ENCODE data around the gene SLC26A11. TPM values are rescaled to one million over a fixed set of nuclear protein-coding genes. Genes with fewer than 3 reads are reported as not detected.
"Not testable (repeated sequence)": the region's sequence is repeated elsewhere in the genome, so short reads cannot be mapped to it uniquely, and the experiment has no call there.

Gene SLC26A11
- total RNA-seq, 2 experiments from 2014 or later: 1.6 to 1.7 TPM

GRCh38 chr17:80237386-80237785 is 17.2 kb downstream of the SLC26A11 start:
- no peaks in the 10 kb centered on the region for H3K27me3 Mint-ChIP-seq

GRCh38 chr17:80242505-80242904 is 22.3 kb downstream of the SLC26A11 start:
- Mint-ChIP-seq H3K36me3 (ENCODE audit: low read depth) (peaks cover 6% of the 10 kb centered on the region), H3K4me1 (ENCODE audit: low read depth) (no peaks in the 10 kb centered on the region), H3K27me3 (no peaks in the 10 kb centered on the region), H3K9me3 (no peaks in the 10 kb centered on the region), H3K27ac (no peak overlapping the region), H3K4me3 (no peak overlapping the region)
- CTCF ChIA-PET: no interaction called here
- DNase-seq (no peak), ATAC-seq (no peak)
- TF ChIP-seq, protein P1, sequence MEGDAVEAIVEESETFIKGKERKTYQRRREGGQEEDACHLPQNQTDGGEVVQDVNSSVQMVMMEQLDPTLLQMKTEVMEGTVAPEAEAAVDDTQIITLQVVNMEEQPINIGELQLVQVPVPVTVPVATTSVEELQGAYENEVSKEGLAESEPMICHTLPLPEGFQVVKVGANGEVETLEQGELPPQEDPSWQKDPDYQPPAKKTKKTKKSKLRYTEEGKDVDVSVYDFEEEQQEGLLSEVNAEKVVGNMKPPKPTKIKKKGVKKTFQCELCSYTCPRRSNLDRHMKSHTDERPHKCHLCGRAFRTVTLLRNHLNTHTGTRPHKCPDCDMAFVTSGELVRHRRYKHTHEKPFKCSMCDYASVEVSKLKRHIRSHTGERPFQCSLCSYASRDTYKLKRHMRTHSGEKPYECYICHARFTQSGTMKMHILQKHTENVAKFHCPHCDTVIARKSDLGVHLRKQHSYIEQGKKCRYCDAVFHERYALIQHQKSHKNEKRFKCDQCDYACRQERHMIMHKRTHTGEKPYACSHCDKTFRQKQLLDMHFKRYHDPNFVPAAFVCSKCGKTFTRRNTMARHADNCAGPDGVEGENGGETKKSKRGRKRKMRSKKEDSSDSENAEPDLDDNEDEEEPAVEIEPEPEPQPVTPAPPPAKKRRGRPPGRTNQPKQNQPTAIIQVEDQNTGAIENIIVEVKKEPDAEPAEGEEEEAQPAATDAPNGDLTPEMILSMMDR (IDR thresholded peaks at IDR 0.05): no peak
- intact Hi-C loops (cut with micrococcal nuclease): no loop called here
- POLR2A ChIA-PET: interaction anchor here (1.0 kb wide), 1 partner anchor 16 kb away, joined by 3 read pairs; no protein-coding TSS in a partner anchor

More at GRCh38 chr17:80237386-80237785, 17.2 kb downstream of the SLC26A11 start:
- H3K9me3 Mint-ChIP-seq: peaks cover 9% of the 10 kb centered on the region
- ChIA-PET CTCF (interaction anchor here (1.1 to 2.0 kb wide), 3 partner anchors 17 to 229 kb away, joined by 4 to 5 read pairs (median 4); no protein-coding TSS in a partner anchor), POLR2A (interaction anchor here (0.8 to 1.6 kb wide), 2 partner anchors 8 to 18 kb away, joined by 3 to 4 read pairs; no protein-coding TSS in a partner anchor)
- H3K4me1 Mint-ChIP-seq (ENCODE audit: low read depth): no peaks in the 10 kb centered on the region
- no peak overlapping the region for H3K27ac Mint-ChIP-seq
- H3K36me3 Mint-ChIP-seq (ENCODE audit: low read depth): peaks cover 25% of the 10 kb centered on the region
- TF ChIP-seq, protein P1 (IDR thresholded peaks at IDR 0.05): no peak
- no peak overlapping the region for H3K4me3 Mint-ChIP-seq
- ATAC-seq (no peak), DNase-seq (no peak)
- intact Hi-C loops (cut with micrococcal nuclease): no loop called here

- no peak overlapping the region for H3K4me3 Mint-ChIP-seq
- no peak overlapping the region for H3K27ac Mint-ChIP-seq
- ATAC-seq (no peak), DNase-seq (no peak)
- intact Hi-C loops (cut with micrococcal nuclease): no loop called here
- H3K27me3 Mint-ChIP-seq: no peaks in the 10 kb centered on the region
- H3K9me3 Mint-ChIP-seq: no peaks in the 10 kb centered on the region
- CTCF ChIA-PET: interaction anchor here (1.1 kb wide), 1 partner anchor 9 kb away, joined by 3 read pairs; no protein-coding TSS in a partner anchor
- TF ChIP-seq, protein P1 (IDR thresholded peaks at IDR 0.05): no peak
- POLR2A ChIA-PET: no interaction called here
- H3K4me1 Mint-ChIP-seq (ENCODE audit: low read depth): no peaks in the 10 kb centered on the region
- no peaks in the 10 kb centered on the region for H3K36me3 Mint-ChIP-seq (ENCODE audit: low read depth)
Measured at GRCh38 chr17:80243526-80244433, 23.6 kb downstream of the SLC26A11 start.

DNA sequence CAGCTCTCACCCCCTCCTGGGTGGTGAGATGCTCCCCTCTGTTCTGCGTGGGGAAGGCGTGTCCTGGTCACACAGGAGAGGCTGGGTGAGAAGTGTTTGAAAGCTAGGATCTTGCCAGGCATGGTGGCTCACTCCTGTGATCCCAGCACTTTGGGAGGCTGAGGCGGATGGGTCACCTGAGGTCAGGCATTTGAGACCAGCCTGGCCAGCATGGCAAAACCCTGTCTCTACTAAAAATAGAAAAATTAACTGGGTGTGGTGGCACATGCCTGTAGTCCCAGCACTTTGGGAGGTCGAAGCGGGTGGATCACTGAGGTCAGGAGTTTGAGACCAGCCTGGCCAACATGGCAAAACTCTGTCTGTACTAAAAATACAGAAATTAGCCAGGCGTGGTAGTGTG is 24.2 kb downstream of the SLC26A11 start:
- H3K4me3 Mint-ChIP-seq; POLR2A ChIA-PET; H3K36me3 Mint-ChIP-seq (ENCODE audit: low read depth); H3K9me3 Mint-ChIP-seq; ATAC-seq; H3K27ac Mint-ChIP-seq; DNase-seq; intact Hi-C loops (cut with micrococcal nuclease); H3K4me1 Mint-ChIP-seq (ENCODE audit: low read depth); H3K27me3 Mint-ChIP-seq: not testable (repeated sequence)
- CTCF ChIA-PET: interaction anchor here (1.1 kb wide), 1 partner anchor 9 kb away, joined by 3 read pairs; no protein-coding TSS in a partner anchor

- H3K27me3 Mint-ChIP-seq: no peaks in the 10 kb centered on the region
- H3K9me3 Mint-ChIP-seq: no peaks in the 10 kb centered on the region
- H3K4me1 Mint-ChIP-seq (ENCODE audit: low read depth): no peaks in the 10 kb centered on the region
- H3K4me3 Mint-ChIP-seq: no peak overlapping the region
- CTCF ChIA-PET: no interaction called here
- POLR2A ChIA-PET: interaction anchor here (1.0 kb wide), 2 partner anchors 8 to 27 kb away, joined by 3 read pairs; no protein-coding TSS in a partner anchor
- no peaks in the 10 kb centered on the region for H3K36me3 Mint-ChIP-seq (ENCODE audit: low read depth)
- TF ChIP-seq, protein P1 (IDR thresholded peaks at IDR 0.05): no peak
- no peak overlapping the region for H3K27ac Mint-ChIP-seq
- DNase-seq: no peak
- no peak for ATAC-seq
- intact Hi-C loops (cut with micrococcal nuclease): no loop called here
Measured at GRCh38 chr17:80244871-80245509, 24.8 kb downstream of the SLC26A11 start.
